ENCODE measurements around the gene FCER2. TPM values are rescaled to one million over a fixed set of nuclear protein-coding genes. Genes with fewer than 3 reads are reported as not detected.

FCER2 gene
- total and polyA plus RNA-seq, 2 of the 4 experiments (the other 2 are of a cell fraction): not detected

DNA sequence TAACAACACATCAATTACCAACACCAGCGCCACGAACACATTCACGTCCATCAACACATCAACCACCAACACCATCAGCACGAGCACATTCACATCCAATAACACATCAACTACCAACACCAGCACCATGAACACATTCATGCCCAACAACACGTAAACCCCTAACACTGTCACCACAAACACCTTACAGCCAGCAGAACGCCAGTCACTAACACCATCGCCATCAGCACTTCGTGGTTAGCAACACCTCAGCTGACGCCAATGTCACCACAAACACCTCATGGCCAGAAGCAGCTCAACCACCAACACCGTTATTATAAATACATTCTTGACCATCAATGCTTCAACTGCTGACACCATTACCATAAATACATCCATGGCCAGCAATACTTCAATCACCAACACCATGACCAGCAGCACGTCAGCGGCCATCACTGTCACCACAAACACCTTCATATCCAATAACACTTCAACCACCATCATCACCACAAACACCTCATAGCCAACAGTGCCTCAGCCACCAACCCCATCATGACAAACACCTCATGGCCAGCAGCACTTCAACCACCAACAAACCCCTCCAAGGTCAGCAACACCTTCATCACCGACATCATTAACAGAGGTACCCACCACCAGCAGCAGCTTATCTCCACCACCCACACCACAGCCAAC lies 9.4 kb downstream of the FCER2 start:
- Histone ChIP-seq H3K27ac (ENCODE audit: insufficient read depth, low read length) (no peak overlapping the region), H3K56ac (ENCODE audit: extremely low read depth, insufficient read depth, low read length) (no peak overlapping the region), H4K20me1 (ENCODE audit: insufficient read depth, low read length) (no peaks in the 10 kb centered on the region), H2AK5ac (ENCODE audit: low read depth, low read length) (no peak overlapping the region), H3K36me3 (ENCODE audit: control insufficient read depth, insufficient read depth, low read length) (no peaks in the 10 kb centered on the region), H3K4me1 (ENCODE audit: control insufficient read depth, insufficient read depth, low read length) (no peaks in the 10 kb centered on the region), H3K79me1 (ENCODE audit: low read depth in 1 of 2, low read length in 2 of 2) (no peaks in the 10 kb centered on the region), H2BK15ac (ENCODE audit: low read depth, low read length) (no peak overlapping the region), H2BK120ac (ENCODE audit: low read depth, low read length) (no peak overlapping the region), H3K9me3 (ENCODE audit: control insufficient read depth, insufficient read depth, low read length) (peaks cover 2% of the 10 kb centered on the region; the same call in 1 of the 2 replicates), H4K91ac (ENCODE audit: insufficient read depth, low read depth, low read length) (no peak overlapping the region), H3K27me3 (ENCODE audit: control insufficient read depth, insufficient read depth, low read length) (peaks cover 10% of the 10 kb centered on the region), H3K4ac (ENCODE audit: low read depth, low read length) (no peak overlapping the region), H2BK5ac (ENCODE audit: low read depth, low read length, poor library complexity, severe bottlenecking) (no peak overlapping the region), H3K14ac (replicated peaks; ENCODE audit: low read depth, low read length) (no peak overlapping the region), H3K9me1 (ENCODE audit: insufficient read depth, low read length) (no peaks in the 10 kb centered on the region), H3K18ac (ENCODE audit: low read depth, low read length) (no peak overlapping the region), H3K4me3 (ENCODE audit: insufficient read depth, low read depth, low read length) (no peak overlapping the region), H4K8ac (ENCODE audit: low read depth in 2 of 2, low read length in 2 of 2) (no peak overlapping the region), H3K23ac (ENCODE audit: low read depth, low read length) (no peak overlapping the region), H4K5ac (ENCODE audit: low read depth, low read length) (no peak overlapping the region), H2AFZ (replicated peaks; ENCODE audit: low read length, poor library complexity) (no peak overlapping the region), H2BK20ac (ENCODE audit: low read depth, low read length) (no peak overlapping the region), H3K4me2 (ENCODE audit: low read depth, low read length) (no peak overlapping the region), H3K9ac (ENCODE audit: low read depth, low read length) (no peak overlapping the region), H2AK9ac (replicated peaks; ENCODE audit: low read depth, low read length, poor library complexity) (no peak overlapping the region)
- dilution Hi-C loops (cut with HindIII; ENCODE audit: low sequenced_read_pairs, unreplicated experiment) (no loop called here), intact Hi-C loops (cut with micrococcal nuclease) (no loop called here), in situ Hi-C loops (cut with MboI; ENCODE audit: low sequenced_read_pairs) (no loop called here)
- ChIA-PET POLR2A (ENCODE audit: unreplicated experiment) (no interaction called here), CTCF (no interaction called here)
- no TSS peak for BruUV-seq (replicated peaks)
- WGBS, 2 experiments (ENCODE audit: extremely low coverage in 2 of 2, insufficient read length in 1 of 2): 65% methylated on average over 9 of the region's 13 CpGs; no CpG with 5 or more reads in 1 of the 2 experiments
- DNase-seq (no peak), ATAC-seq (ENCODE audit: low read depth) (no peak)
- TF ChIP-seq MAZ (IDR thresholded peaks at IDR 0.05; ENCODE audit: borderline replicate concordance, low read depth, low read length): no peak
- TF ChIP-seq NFE2L2 (IDR thresholded peaks at IDR 0.05; ENCODE audit: low read depth, low read length): no peak
- TF ChIP-seq CHD1 (IDR thresholded peaks at IDR 0.05; ENCODE audit: low read depth, low read length): no peak
- TF ChIP-seq RFX5 (IDR thresholded peaks at IDR 0.05; ENCODE audit: low read depth, low read length): no peak
- TF ChIP-seq MAFK (IDR thresholded peaks at IDR 0.05; ENCODE audit: low read depth, low read length): no peak
- TF ChIP-seq SMC3 (IDR thresholded peaks at IDR 0.05; ENCODE audit: low read depth, low read length): no peak
- TF ChIP-seq CEBPB (IDR thresholded peaks at IDR 0.05; ENCODE audit: low read depth, low read length): no peak
- TF ChIP-seq POLR2A (IDR thresholded peaks at IDR 0.05; ENCODE audit: low read depth, low read length): no peak
- TF ChIP-seq RCOR1 (IDR thresholded peaks at IDR 0.05; ENCODE audit: insufficient replicate concordance, low read length): no peak
